SK-N-SH treated with all-trans-retinoic acid at 6 μM for 48 hours (cell line): Measurements from ENCODE around the gene GIMAP7.

Source experiments
- ARNTL ChIP-seq: fragments of 450-650 bp; formaldehyde crosslinking; IDR thresholded peaks from 2 replicates; pipeline ENCODE4 v1.5.0; 2020; ENCODE audit warnings: low read depth, mild to moderate bottlenecking, moderate library complexity, borderline replicate concordance
- BACH2 ChIP-seq: fragments of 250-450 bp; sonication (Bioruptor Pico); IDR thresholded peaks from 2 replicates; pipeline ENCODE4 v1.9.0; 2021; ENCODE audit warnings: mild to moderate bottlenecking, borderline replicate concordance
- CSDC2 ChIP-seq: fragments of 250-450 bp; sonication (Bioruptor Pico); IDR thresholded peaks from 2 replicates; pipeline ENCODE4 v1.5.0; 2020; ENCODE audit warnings: mild to moderate bottlenecking, moderate library complexity
- GLIS3 ChIP-seq: fragments of 250-450 bp; sonication (Bioruptor Pico); IDR thresholded peaks from 2 replicates; pipeline ENCODE4 v1.5.0; 2020; ENCODE audit warnings: mild to moderate bottlenecking, moderate library complexity
- ISL1 ChIP-seq: fragments of 250-450 bp; sonication (Bioruptor Pico); IDR thresholded peaks from 2 replicates; pipeline ENCODE4 v2.1.2; 2022; ENCODE audit warnings: mild to moderate bottlenecking, moderate library complexity
- PATZ1 ChIP-seq: fragments of 250-450 bp; sonication (Bioruptor Pico); IDR thresholded peaks from 2 replicates; pipeline ENCODE4 v1.8.0; 2020; ENCODE audit warnings: mild to moderate bottlenecking, moderate library complexity, borderline replicate concordance
- PPARA ChIP-seq: fragments of 250-450 bp; sonication (Bioruptor Pico); IDR thresholded peaks from 2 replicates; pipeline ENCODE4 v1.5.0; 2020; ENCODE audit warnings: mild to moderate bottlenecking, borderline replicate concordance
- RARB ChIP-seq: fragments of 250-450 bp; sonication (Bioruptor Pico); IDR thresholded peaks from 2 replicates; pipeline ENCODE4 v1.8.0; 2021; ENCODE audit warnings: mild to moderate bottlenecking, moderate library complexity
- SNAI2 ChIP-seq: fragments of 250-450 bp; sonication (Bioruptor Pico); IDR thresholded peaks from 2 replicates; pipeline ENCODE4 v1.5.0; 2020; ENCODE audit warnings: mild to moderate bottlenecking, moderate library complexity
- TOX ChIP-seq: fragments of 250-450 bp; sonication (Bioruptor Pico); IDR thresholded peaks from 2 replicates; pipeline ENCODE4 v1.8.0; 2021; ENCODE audit warnings: mild to moderate bottlenecking, moderate library complexity, borderline replicate concordance
- ZC3H10 ChIP-seq: fragments of 250-450 bp; sonication (Bioruptor Pico); IDR thresholded peaks from 2 replicates; pipeline ENCODE4 v1.5.1; 2021; ENCODE audit warnings: mild to moderate bottlenecking, moderate library complexity
- ZFP3 ChIP-seq: fragments of 250-450 bp; sonication (Bioruptor Pico); IDR thresholded peaks from 2 replicates; pipeline ENCODE4 v1.5.0; 2020; ENCODE audit warnings: mild to moderate bottlenecking, moderate library complexity
- ZNF70 ChIP-seq: fragments of 450-650 bp; formaldehyde crosslinking; IDR thresholded peaks from 2 replicates; pipeline ENCODE4 v1.5.0; 2020; ENCODE audit warnings: mild to moderate bottlenecking, moderate library complexity
- TF ChIP-seq, protein P1 (sequence below): fragments of 250-450 bp; sonication (Bioruptor Pico); IDR thresholded peaks from 2 replicates; pipeline ENCODE4 v1.5.1; 2020; ENCODE audit warnings: low read depth, mild to moderate bottlenecking, moderate library complexity

GRCh38 chr7:150511048-150511447 is 3.6 kb upstream of the GIMAP7 start:
- TF ChIP-seq, protein P1, sequence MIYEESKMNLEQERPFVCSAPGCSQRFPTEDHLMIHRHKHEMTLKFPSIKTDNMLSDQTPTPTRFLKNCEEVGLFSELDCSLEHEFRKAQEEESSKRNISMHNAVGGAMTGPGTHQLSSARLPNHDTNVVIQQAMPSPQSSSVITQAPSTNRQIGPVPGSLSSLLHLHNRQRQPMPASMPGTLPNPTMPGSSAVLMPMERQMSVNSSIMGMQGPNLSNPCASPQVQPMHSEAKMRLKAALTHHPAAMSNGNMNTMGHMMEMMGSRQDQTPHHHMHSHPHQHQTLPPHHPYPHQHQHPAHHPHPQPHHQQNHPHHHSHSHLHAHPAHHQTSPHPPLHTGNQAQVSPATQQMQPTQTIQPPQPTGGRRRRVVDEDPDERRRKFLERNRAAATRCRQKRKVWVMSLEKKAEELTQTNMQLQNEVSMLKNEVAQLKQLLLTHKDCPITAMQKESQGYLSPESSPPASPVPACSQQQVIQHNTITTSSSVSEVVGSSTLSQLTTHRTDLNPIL = no peak
- TF ChIP-seq ZFP3 (CRISPR knock-in tag) (no peak), RARB (CRISPR knock-in tag) (no peak), GLIS3 (CRISPR knock-in tag) (no peak), PPARA (no peak), PATZ1 (no peak), ARNTL (no peak), ISL1 (CRISPR knock-in tag) (no peak), SNAI2 (CRISPR knock-in tag) (no peak), CSDC2 (CRISPR knock-in tag) (no peak), ZNF70 (CRISPR knock-in tag) (no peak), BACH2 (CRISPR knock-in tag) (no peak), ZC3H10 (CRISPR knock-in tag) (no peak), TOX (CRISPR knock-in tag) (no peak)
